Measurements from ENCODE around the gene DGKG.

The DGKG gene

DNA sequence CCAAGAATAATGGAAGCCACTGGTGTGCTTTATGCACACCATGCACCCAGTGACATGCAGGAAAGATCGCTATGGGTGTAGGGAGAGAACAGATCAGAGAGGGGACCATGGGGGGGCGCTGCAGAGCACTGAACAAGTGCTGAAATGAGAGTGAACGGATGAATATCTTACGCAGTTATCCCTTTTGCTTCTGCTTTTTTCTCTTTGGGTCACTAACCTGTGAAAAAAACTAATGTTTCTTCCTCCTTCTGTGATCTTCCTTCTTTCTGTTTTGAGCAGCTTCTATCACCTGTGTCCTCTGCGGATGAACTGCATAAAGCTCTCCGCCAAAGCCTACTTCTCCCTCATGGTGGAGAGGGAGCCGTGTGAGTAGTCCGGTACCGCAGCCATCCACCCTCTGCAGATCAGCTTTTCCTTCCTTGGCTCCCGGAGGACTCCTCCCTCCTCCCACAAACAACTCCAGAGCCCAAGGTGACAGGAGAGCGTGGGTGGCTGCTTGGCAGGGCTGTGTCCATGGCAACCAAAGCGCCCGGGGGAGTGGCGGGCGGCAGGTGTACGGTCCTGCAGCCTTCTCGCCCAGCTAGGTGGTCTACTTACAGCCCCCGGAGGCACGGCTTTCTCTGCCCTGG lies 106.2 kb downstream of the DGKG start:
- in situ Hi-C loops (cut with HindIII; ENCODE audit: low sequenced_read_pairs), result no loop called here
- TF ChIP-seq, protein P1, sequence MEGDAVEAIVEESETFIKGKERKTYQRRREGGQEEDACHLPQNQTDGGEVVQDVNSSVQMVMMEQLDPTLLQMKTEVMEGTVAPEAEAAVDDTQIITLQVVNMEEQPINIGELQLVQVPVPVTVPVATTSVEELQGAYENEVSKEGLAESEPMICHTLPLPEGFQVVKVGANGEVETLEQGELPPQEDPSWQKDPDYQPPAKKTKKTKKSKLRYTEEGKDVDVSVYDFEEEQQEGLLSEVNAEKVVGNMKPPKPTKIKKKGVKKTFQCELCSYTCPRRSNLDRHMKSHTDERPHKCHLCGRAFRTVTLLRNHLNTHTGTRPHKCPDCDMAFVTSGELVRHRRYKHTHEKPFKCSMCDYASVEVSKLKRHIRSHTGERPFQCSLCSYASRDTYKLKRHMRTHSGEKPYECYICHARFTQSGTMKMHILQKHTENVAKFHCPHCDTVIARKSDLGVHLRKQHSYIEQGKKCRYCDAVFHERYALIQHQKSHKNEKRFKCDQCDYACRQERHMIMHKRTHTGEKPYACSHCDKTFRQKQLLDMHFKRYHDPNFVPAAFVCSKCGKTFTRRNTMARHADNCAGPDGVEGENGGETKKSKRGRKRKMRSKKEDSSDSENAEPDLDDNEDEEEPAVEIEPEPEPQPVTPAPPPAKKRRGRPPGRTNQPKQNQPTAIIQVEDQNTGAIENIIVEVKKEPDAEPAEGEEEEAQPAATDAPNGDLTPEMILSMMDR (IDR thresholded peaks at IDR 0.05; ENCODE audit: low read depth, low read length, missing control alignments), result peak; percentile 6
- H3K4me3 ChIP-seq (ENCODE audit: low read depth, low read length), result no peak overlapping the region
- DNase-seq (ENCODE audit: low read depth), result no peak

DNA sequence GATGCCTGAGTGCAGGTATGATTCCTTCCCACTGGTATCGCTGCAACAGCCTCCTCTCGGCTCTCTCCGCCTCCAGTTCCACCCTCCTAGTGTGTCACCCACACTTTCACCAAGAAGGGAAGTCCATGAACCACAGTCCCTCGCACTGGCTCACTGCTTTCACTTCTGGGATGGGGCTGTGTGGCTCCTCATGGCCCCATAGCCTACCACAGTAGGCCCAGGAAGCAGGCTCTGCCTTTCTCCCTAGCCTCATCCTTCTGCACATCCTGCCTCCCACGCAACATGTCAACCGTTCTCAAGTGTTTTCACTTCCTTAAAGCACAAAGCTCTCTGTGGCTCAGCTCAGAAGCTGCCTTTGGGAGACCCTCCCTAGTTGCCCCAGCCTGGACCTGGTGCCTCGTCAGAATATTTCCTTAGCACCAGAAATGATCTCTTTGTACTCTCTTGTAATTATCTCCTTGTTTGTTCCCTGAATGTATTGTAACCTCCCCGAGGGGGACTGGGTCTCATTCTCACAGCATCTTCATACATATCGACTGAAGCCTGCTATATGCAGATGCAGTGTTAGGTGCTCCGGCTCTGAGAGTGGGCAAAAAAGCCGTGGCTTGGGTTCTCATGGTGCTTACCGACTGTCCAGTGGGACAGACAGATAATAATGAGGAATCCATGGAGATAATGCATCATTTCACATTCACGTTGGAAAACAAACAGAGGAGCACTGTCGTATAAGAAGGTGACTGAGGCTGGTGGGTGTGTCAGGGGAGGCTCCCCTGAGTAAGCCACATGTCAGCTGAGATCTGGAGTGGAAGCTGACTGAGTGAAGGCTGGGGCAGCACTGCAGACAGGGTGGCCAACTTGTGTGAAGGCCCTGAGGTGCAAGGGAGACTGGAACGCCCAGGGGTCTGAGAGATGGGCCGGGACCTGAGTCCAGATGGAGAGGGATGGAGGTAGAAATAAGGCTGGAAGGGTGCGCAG lies 107.1 kb downstream of the DGKG start:
- DNase-seq (ENCODE audit: low read depth), result no peak
- in situ Hi-C loops (cut with HindIII; ENCODE audit: low sequenced_read_pairs), result no loop called here

DNA sequence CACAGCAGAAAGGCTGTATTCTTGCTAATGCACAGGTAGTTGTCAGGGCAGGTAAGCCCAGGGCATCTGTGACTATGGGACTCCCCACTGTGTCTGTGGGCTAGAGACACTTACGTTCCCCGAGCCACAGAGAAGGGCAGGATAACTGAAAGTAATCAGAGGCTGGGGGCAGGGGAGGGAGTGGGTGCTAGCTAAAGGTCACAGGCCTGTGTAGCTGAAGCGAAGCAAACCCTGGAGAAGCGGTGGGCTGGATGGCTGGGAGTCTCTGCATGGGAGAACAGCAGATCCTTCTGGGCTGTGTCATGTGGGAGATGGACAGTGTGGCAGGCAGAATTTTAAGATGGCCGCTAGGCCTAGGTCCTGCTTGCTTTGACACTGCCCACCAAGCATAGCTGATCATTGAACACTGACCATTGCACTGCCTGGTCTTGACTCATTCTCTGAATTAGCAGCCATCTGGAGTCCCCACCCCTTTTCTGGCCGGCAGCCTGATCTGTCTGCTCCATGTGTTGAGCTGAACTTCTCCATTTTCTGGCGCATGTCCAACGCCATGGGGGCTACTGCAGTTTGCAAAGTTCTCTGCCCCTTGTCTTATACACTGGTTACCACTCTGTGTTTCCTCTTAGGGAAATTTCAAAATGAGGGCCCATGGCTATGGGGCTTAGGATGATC lies 110.0 kb downstream of the DGKG start:
- H3K4me3 ChIP-seq (ENCODE audit: low read depth, low read length), result no peak overlapping the region
- TF ChIP-seq, protein P1 (IDR thresholded peaks at IDR 0.05; ENCODE audit: low read depth, low read length, missing control alignments), result no peak
- no peak for DNase-seq (ENCODE audit: low read depth)
- in situ Hi-C loops (cut with HindIII; ENCODE audit: low sequenced_read_pairs), result no loop called here

More for the DNA sequence above, 107.1 kb downstream of the DGKG start:
- TF ChIP-seq, protein P1 (IDR thresholded peaks at IDR 0.05; ENCODE audit: low read depth, low read length, missing control alignments), result no peak
- H3K4me3 ChIP-seq (ENCODE audit: low read depth, low read length), result no peak overlapping the region

DNA sequence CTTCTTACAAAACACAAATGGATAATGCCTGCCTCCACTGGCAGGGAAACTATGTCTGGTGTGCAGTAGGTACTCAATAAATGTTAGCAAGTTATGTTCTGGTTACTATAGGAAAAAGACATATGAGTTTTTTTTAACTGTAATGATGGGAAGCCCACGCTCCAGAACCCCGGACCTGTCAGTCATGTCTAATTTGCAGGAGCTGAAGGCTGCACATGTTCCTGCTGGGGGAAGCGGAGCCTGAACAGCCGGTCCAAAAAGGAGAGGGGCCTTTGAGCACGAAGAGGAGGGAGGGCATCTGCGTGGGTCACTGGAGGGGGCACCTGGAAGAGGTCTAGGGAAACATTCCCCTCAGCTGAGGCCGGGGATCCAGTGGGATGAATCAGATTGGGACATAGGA lies 113.2 kb downstream of the DGKG start:
- DNase-seq (ENCODE audit: low read depth), result no peak
- H3K4me3 ChIP-seq (ENCODE audit: low read depth, low read length), result no peak overlapping the region
- TF ChIP-seq, protein P1 (IDR thresholded peaks at IDR 0.05; ENCODE audit: low read depth, low read length, missing control alignments), result no peak
- in situ Hi-C loops (cut with HindIII; ENCODE audit: low sequenced_read_pairs), result loop anchor here (10.0 kb wide), 1 partner anchor 254 kb away; no protein-coding TSS in a partner anchor

DNA sequence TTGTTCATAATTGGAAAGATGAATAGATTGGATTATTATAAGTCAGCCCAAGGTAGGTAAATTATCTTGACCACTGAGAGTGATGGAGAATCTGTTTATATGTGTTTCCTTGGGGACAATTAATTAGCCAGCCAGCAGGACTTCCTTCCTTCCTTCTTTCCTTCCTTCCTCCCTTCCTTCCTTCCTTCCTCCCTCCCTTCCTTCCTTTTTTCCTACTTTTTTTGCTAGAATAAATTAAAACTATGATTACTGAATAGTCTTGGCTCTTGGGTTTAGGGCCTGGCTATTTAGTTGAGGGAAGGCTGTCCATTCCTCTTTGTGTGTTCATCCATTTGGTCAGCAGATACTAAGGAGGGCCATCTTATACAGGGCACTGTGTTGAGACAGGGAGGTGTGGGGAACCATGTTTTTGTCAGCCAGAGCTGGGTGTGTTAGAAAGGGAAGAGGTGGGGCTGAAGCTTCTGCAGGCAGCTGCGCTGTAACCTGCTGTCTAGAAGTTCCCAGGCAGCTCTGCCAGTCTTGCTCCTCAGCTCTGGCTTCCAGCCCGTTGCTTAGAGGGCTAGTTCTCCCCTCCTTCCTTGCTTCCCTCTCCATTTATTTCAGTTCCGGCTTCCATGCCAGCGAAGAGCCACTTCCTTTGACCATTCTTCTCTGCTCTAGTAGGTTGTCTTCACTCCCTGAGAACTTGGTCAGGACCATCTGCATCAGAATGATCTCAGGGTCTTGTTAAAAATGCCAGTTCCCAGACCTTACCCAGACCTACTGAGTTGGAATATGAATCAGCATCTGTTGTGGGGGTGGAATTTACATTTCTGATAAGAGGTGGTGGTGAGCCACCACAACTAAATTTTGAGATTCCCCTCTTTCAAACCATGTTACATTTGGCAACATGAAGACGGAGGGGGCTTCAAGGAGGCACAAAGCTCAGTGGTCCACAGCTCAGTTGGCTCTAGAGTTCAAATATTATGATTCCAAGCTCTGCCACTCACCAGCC lies 113.9 kb downstream of the DGKG start:
- no peak overlapping the region for H3K4me3 ChIP-seq (ENCODE audit: low read depth, low read length)
- in situ Hi-C loops (cut with HindIII; ENCODE audit: low sequenced_read_pairs), result loop anchor here (10.0 kb wide), 1 partner anchor 253 kb away; no protein-coding TSS in a partner anchor
- DNase-seq (ENCODE audit: low read depth), result no peak
- TF ChIP-seq, protein P1 (IDR thresholded peaks at IDR 0.05; ENCODE audit: low read depth, low read length, missing control alignments), result no peak

All from astrocyte of the cerebellum (primary cell).